ENCODE results near the gene ZSCAN10. TPM values are rescaled to one million over a fixed set of nuclear protein-coding genes. Genes with fewer than 3 reads are reported as not detected.
A peak's percentile ranks its signal among the peaks of the same experiment; 100 is the strongest.

ZSCAN10 gene
- total RNA-seq, 4 donors from 2014 or later = 1.7 TPM; not detected in 3

DNA sequence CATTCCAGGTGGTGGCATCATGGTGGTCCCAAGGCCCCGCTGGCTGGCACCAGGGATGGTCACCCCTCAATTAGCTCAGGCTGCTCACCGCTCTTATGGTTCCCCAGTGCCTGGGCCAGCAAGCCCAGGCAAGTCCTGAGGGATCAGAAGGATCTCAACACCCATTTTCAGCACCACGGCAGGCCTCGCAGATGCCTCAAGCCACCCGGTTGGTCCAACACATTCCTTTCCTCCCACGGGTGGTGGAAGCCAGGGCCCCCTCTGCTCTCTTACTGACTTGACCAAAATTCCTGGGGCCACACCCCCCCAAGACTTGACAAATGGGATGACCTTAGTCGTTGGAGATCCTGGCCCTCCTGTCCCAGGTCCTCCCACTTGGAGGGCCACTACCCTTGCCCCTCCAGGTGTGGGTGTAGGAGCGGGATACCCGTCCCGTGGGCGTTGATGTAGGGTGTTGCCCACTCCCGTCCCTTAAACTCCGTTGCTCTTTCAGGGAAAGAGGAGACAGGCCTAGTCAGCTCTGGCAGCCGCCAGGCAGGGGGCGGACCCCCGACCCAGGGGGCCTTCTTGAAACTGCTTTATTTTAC lies 19.2 kb upstream of the ZSCAN10 start:
- peaks cover 0 to 74% of the 10 kb centered on the region in 2 donors for H3K36me3 ChIP-seq
- H3K27ac ChIP-seq = no peak overlapping the region
- TF ChIP-seq EP300 (IDR thresholded peaks at IDR 0.05) (no peak), POLR2A (IDR thresholded peaks at IDR 0.05) (no peak), POLR2AphosphoS5 (IDR thresholded peaks at IDR 0.05) (no peak)
- TF ChIP-seq, protein P1, sequence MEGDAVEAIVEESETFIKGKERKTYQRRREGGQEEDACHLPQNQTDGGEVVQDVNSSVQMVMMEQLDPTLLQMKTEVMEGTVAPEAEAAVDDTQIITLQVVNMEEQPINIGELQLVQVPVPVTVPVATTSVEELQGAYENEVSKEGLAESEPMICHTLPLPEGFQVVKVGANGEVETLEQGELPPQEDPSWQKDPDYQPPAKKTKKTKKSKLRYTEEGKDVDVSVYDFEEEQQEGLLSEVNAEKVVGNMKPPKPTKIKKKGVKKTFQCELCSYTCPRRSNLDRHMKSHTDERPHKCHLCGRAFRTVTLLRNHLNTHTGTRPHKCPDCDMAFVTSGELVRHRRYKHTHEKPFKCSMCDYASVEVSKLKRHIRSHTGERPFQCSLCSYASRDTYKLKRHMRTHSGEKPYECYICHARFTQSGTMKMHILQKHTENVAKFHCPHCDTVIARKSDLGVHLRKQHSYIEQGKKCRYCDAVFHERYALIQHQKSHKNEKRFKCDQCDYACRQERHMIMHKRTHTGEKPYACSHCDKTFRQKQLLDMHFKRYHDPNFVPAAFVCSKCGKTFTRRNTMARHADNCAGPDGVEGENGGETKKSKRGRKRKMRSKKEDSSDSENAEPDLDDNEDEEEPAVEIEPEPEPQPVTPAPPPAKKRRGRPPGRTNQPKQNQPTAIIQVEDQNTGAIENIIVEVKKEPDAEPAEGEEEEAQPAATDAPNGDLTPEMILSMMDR (IDR thresholded peaks at IDR 0.05) = no peak
- WGBS, 2 donors (ENCODE audit: low coverage in 1 of 2) = 70% methylated on average over 2 of the region's 16 CpGs; no CpG with 5 or more reads in 1 of the 2 donors
- no peak overlapping the region for H3K4me3 ChIP-seq
- peaks cover 0 to 23% (median 10%) of the 10 kb centered on the region in 3 donors for H3K4me1 ChIP-seq
- ATAC-seq = no peak
- H3K9me3 ChIP-seq = no peaks in the 10 kb centered on the region
- no peaks in the 10 kb centered on the region for H3K27me3 ChIP-seq

DNA sequence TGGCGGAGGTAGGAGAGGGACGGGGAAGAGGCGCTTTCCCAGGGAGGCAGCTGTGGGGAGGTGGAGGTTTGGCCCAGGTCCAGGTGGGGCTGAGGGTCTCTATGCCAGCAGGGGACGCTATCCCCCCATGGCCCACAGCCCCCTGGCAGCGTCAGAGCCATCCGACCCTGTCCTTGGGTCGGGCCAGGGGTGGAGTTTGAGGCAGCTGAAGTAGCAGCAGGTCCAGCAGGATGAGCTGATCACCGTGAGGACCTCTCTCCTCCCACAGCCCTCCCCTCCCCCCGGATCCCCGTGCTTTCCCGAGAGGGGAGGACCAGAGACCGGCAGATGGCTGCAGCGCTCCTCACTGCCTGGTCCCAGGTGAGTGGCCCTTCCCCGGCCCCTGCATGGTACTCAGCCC lies 16.5 kb upstream of the ZSCAN10 start:
- peaks cover 0 to 41% (median 16%) of the 10 kb centered on the region in 3 donors for H3K4me1 ChIP-seq
- peaks cover 0 to 65% of the 10 kb centered on the region in 2 donors for H3K36me3 ChIP-seq
- WGBS, 2 donors (ENCODE audit: low coverage in 1 of 2) = 93% methylated on average over 3 of the region's 14 CpGs; no CpG with 5 or more reads in 1 of the 2 donors
- H3K27ac ChIP-seq = no peak overlapping the region
- H3K9me3 ChIP-seq = no peaks in the 10 kb centered on the region
- no peak for ATAC-seq
- TF ChIP-seq POLR2A (IDR thresholded peaks at IDR 0.05) (no peak), EP300 (IDR thresholded peaks at IDR 0.05) (no peak), POLR2AphosphoS5 (IDR thresholded peaks at IDR 0.05) (no peak)
- TF ChIP-seq, protein P1 (IDR thresholded peaks at IDR 0.05) = no peak
- H3K27me3 ChIP-seq = no peaks in the 10 kb centered on the region
- no peak overlapping the region for H3K4me3 ChIP-seq

DNA sequence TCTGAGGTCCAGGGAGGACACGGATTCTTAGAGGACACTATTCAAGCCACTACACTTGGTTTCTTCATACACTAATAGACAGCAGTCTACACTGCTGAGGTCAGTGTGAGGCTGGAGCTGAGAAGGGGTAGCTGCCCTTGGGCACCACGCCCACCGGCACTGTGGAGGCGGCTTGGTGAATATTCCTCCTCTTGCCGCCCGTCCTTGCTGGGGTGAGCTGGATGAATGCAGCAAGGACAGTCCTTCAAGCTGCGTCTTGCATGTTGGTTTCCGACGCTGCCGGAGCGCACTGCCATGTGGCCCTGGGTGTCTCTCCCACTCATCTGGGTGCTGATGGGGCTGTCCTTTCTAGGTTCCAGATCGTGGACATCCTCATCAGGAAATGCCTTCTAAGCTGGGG lies 15.9 kb upstream of the ZSCAN10 start:
- no peak for TF ChIP-seq POLR2AphosphoS5 (IDR thresholded peaks at IDR 0.05)
- TF ChIP-seq POLR2A (IDR thresholded peaks at IDR 0.05) = no peak
- TF ChIP-seq, protein P1 (IDR thresholded peaks at IDR 0.05) = no peak
- TF ChIP-seq EP300 (IDR thresholded peaks at IDR 0.05) = no peak
- H3K27ac ChIP-seq = no peak overlapping the region
- H3K27me3 ChIP-seq = no peaks in the 10 kb centered on the region
- peaks cover 0 to 59% of the 10 kb centered on the region in 2 donors for H3K36me3 ChIP-seq
- peaks cover 0 to 41% (median 16%) of the 10 kb centered on the region in 3 donors for H3K4me1 ChIP-seq
- 75 to 93% methylated on average over 1 to 5 of the region's 12 CpGs for WGBS, 2 donors (ENCODE audit: low coverage in 1 of 2)
- H3K4me3 ChIP-seq = no peak overlapping the region
- no peak for ATAC-seq
- no peaks in the 10 kb centered on the region for H3K9me3 ChIP-seq

DNA sequence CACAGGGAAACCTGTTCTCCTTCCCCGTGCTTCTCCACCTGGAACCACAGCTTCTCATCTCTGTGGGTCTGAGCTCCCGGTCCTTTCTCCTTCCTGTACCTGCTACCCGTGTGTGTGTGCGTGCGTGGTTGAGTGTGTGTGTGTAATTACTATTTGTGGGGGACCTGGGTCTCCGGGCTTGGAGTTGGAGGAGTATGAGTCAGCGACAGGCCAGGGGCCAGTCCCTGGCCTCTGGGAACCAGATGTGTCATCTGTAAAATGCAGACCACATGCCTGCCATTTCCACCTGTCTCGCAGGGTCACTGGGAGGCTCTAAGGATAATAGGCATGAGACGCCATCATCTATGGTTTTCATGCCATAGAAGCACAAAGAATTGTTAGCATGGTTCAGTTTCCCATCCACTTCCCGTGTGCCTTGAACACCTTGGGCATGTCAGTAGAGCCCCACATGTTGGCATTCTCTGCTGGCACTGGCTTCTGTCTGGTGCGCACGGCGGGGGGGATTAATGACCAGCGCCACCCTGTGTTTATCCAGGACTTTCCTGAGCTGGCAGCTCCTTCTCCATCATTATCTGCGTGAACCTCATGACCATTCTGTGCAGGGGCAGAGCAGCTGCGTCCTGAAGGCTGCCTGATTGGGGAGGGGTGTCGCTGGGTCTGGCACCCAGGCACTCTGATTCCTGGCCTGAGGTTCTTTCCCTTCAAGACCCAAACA lies 14.8 kb upstream of the ZSCAN10 start:
- Histone ChIP-seq H3K9me3 (no peaks in the 10 kb centered on the region), H3K27me3 (no peaks in the 10 kb centered on the region), H3K4me3 (peak overlapping the region in 1 of 2 donors; percentile 82), H3K27ac (peak overlapping the region in 2 of 4 donors; percentile 73 to 84), H3K4me1 (peaks cover 0 to 41% (median 16%) of the 10 kb centered on the region in 3 donors), H3K36me3 (peaks cover 0 to 48% of the 10 kb centered on the region in 2 donors)
- ATAC-seq = no peak
- 34 to 70% methylated on average over 2 to 9 of the region's 17 CpGs for WGBS, 2 donors (ENCODE audit: low coverage in 1 of 2)
- TF ChIP-seq POLR2A (IDR thresholded peaks at IDR 0.05) (no peak), POLR2AphosphoS5 (IDR thresholded peaks at IDR 0.05) (no peak), EP300 (IDR thresholded peaks at IDR 0.05) (no peak)
- TF ChIP-seq, protein P1 (IDR thresholded peaks at IDR 0.05) = no peak

All from gastroesophageal sphincter (tissue), 4 donors.